ENCODE measurements around the gene SCAMP2. TPM values are rescaled to one million over a fixed set of nuclear protein-coding genes. Genes with fewer than 3 reads are reported as not detected.
"Not testable (repeated sequence)": the region's sequence is repeated elsewhere in the genome, so short reads cannot be mapped to it uniquely, and the experiment has no call there.

SCAMP2 gene, protein sequence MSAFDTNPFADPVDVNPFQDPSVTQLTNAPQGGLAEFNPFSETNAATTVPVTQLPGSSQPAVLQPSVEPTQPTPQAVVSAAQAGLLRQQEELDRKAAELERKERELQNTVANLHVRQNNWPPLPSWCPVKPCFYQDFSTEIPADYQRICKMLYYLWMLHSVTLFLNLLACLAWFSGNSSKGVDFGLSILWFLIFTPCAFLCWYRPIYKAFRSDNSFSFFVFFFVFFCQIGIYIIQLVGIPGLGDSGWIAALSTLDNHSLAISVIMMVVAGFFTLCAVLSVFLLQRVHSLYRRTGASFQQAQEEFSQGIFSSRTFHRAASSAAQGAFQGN
- total RNA-seq: 38.8 TPM
- long read RNA-seq, transcript SCAMP2-201 (9 exons, 2,453 nt): major isoform, 93 of 109 reads
- long read RNA-seq, partial matches to known transcripts: 3 of 109 reads
- long read RNA-seq, other reads (novel, unspliced or antisense): 11 of 109 reads

- intact Hi-C loops (cut with DNase I): no loop called here
- ATAC-seq (ENCODE audit: poor library complexity) (peak; percentile 95), DNase-seq (peak; percentile 97)
Observed at GRCh38 chr15:74873036-74873755, at the start of gene SCAMP2. TSS of gene SCAMP2 (minus strand) at chr15:74873365. CDS start at chr15:74873255, 110 bp downstream.

- intact Hi-C loops (cut with DNase I): no loop called here
- no peak for ATAC-seq (ENCODE audit: poor library complexity)
- no peak for DNase-seq
Observed at GRCh38 chr15:74920456-74920855, 47.3 kb upstream of the SCAMP2 start.

GRCh38 chr15:74917676-74918075, 44.5 kb upstream of the SCAMP2 start:
- ATAC-seq (ENCODE audit: poor library complexity): no peak
- intact Hi-C loops (cut with DNase I): no loop called here
- DNase-seq: no peak

DNA sequence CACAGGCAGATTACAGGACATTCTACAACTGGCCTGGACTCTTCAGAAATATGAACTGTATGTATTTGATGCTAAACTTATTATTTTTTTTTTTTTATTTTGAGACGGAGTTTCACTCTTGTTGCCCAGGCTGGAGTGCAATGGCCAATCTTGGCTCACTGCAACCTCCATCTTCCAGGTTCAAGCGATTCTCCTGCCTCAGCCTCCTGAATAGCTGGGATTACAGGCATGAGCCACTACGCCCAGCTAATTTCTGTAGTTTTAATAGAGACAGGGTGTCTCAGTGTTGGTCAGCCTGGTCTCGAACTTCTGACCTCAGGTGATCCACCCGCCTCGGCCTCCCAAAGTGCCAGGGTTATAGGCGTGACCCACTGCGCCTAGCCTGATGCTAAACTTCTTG, 40.6 kb upstream of the SCAMP2 start:
- ATAC-seq (ENCODE audit: poor library complexity); DNase-seq; intact Hi-C loops (cut with DNase I): not testable (repeated sequence)

DNA sequence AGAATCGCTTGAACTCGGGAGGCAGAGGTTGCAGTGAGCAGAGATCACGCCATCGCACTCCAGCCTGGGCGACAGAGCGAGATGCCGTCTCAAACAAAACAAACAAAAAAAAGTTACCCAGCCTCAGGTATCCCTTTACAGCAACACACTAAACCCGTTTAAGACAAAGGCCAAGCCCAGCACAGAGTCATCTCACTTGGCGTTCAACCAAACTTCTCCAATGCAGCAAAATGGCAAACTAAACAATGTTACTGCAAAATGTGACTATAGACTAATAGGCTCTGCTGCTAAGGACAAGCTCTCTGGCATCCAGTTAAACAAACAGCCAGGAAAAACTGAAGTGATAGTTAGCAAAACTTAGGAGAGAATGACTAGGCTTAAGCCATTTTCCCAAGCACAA, 39.9 kb upstream of the SCAMP2 start:
- no peak for ATAC-seq (ENCODE audit: poor library complexity)
- no peak for DNase-seq
- intact Hi-C loops (cut with DNase I): no loop called here

DNA sequence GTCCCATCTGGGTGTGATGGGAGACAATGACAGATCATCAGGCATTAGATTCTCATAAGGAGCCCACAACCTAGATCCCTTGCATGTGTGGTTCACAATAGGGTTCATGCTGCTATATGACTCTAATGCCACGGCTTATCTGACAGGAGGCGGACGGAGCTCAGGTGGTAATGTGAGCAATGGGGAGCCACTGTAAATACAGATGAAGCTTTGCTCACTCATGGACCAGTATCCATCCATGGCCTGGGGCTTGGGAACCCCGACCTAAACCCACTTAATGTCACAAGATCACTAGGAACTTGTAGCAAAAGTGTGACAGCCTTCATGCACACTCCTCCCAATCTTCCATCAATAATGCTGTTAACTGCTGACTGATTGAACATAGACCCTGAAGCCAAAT, 35.5 kb upstream of the SCAMP2 start:
- no peak for ATAC-seq (ENCODE audit: poor library complexity)
- intact Hi-C loops (cut with DNase I): no loop called here

DNA sequence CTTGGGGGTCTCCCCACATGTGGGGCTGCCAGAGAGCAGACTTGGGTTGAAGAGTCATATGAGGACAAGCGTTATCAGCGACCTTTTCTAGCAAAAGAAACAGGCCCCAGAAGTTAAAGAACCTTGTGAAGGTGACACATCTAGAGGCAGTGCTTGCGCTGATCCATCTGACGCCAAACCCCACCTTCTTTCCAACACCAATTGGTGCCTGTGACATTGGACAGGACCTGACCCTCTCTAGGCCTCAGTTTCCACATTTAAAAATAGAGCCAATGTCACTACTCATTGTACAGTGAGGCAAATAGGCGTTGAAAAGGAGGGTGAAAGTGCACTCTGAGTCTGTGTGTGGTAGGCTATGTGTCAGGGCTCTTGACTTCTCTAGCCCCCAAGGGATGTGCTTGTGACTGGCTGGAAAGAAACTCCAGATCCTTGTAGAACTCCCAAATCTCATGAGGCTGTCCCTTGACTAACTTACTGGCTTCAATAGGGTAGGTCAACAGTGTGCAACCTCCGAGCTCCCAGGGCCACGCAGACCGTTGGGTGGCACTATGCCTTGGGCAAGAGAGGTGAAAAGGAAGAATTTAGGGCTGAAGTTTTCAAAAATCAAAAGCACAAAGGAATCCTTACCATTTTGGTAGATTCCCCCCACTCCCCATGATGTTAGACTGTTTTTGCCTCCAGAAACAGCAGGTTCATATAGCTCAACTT, 34.2 kb upstream of the SCAMP2 start:
- DNase-seq (no peak), ATAC-seq (ENCODE audit: poor library complexity) (peak; percentile 76)
- intact Hi-C loops (cut with DNase I): no loop called here

More for the DNA sequence above, 35.5 kb upstream of the SCAMP2 start:
- no peak for DNase-seq

DNA sequence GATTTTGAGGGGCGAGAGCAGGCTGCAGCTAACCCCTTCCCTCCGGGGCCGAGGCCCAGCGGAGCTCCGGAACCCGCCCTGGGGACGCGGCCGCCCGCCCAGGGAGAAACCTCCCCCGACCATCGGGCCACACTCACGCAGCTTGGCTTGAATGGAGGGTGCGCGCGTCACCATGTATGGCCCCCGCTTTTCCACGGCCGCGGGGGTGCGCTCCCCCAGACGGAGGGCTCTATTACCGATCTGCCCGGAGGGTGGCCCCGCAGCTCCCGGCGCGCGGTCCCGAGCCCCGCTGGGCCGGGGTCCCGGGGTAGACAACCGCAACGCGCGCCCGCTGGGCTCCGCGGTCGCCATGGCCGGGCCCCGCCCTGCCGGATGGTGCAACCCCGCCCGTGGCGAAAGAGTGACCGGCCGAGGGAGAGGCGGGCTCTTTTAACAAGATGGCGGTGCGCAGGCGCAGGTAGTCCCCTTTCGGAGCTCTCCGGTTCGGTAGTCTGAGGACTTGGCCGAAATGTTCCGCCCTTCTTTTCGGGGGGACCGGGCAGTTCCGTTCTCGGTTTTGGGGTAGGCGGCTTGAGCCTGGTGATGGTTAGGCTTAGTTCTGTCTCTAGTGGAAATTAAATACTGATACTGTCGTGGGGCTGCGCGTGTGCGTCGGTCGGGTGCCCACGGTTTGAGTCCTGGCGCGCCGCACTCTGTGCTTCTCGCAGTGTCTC, 33.4 kb upstream of the SCAMP2 start, which contains the start of gene FAM219B:
Gene FAM219B, minus strand, starts transcription at position 402 of the 713 bp plus-strand sequence. Its CDS starts 51 bp downstream, at position 351.
- peak; percentile 97 for DNase-seq
- intact Hi-C loops (cut with DNase I): no loop called here

GRCh38 chr15:74906067-74906449, 32.9 kb upstream of the SCAMP2 start:
- intact Hi-C loops (cut with DNase I): no loop called here
- DNase-seq (no peak), ATAC-seq (ENCODE audit: poor library complexity) (peak; percentile 30)

More for the DNA sequence above, 33.4 kb upstream of the SCAMP2 start, which contains the start of gene FAM219B:
- peak; percentile 96 for ATAC-seq (ENCODE audit: poor library complexity)

DNA sequence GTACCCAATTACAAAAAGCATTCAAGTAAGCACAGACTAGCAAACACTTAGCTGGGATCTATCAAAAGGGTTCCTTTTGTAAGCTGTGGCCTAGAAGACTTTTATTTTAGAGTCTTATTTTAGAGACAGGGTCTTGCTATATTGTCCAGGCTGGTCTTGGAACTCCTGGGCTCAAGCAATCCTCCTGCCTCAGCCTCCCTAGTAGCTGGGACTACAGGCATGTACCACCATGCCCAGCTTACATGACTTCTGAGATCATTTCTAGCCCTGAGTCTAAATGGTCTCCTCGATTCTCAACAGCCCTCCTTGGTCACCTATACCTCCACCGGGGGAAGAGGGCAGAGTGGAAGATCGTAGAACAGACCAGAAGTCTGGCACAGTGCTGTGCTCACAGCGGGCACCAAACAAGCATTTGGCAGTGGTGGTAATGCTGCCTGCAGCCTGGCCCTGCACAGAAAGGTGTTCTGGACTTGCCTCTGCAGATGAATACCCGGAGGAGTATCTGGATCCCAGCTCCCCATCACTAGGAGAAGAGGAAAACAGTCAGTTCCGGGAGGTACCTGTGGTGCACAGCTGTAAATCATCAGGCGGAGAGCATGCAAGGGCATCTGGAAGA, 31.1 kb upstream of the SCAMP2 start:
- no peak for DNase-seq
- intact Hi-C loops (cut with DNase I): loop anchor here (5.0 kb wide), 1 partner anchor 62 kb away; the partner anchor contains the start of gene ULK3
- ATAC-seq (ENCODE audit: poor library complexity): no peak

DNA sequence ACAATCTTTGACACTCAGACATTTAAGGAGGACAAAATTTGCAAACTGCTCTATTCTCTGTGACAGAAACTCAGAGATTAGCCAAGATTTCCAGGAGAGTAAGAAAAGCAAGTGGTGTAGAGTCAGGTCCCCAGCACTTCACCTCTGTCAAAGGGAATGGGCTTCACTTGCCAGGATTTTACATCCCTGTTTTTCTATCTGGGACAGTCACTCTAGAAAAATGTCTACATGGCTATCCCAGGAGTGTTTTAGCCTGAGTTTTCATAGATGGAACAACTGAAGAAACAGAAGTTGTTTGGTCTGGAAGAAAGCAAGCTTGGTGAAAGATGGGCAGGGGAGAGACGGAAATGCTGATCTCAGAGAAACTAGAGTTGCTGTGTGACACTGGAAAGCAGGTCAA, 30.5 kb upstream of the SCAMP2 start:
- ATAC-seq (ENCODE audit: poor library complexity): no peak
- intact Hi-C loops (cut with DNase I): loop anchor here (5.0 kb wide), 1 partner anchor 61 kb away; the partner anchor contains the start of gene ULK3
- DNase-seq: no peak

GRCh38 chr15:74902295-74903075, 29.3 kb upstream of the SCAMP2 start:
- ATAC-seq (ENCODE audit: poor library complexity): no peak
- DNase-seq: no peak
- intact Hi-C loops (cut with DNase I): loop anchor here (5.0 kb wide), 1 partner anchor 60 kb away; the partner anchor contains the start of gene ULK3

GRCh38 chr15:74901612-74902063, 28.5 kb upstream of the SCAMP2 start:
- intact Hi-C loops (cut with DNase I): loop anchor here (5.0 kb wide), 1 partner anchor 59 kb away; the partner anchor contains the start of gene ULK3
- DNase-seq: peak; percentile 51
- peak; percentile 23 for ATAC-seq (ENCODE audit: poor library complexity)

GRCh38 chr15:74897300-74897701, 24.1 kb upstream of the SCAMP2 start:
- no peak for DNase-seq
- ATAC-seq (ENCODE audit: poor library complexity): peak; percentile 46
- intact Hi-C loops (cut with DNase I): loop anchor here (10.0 kb wide), 1 partner anchor 122 kb away; no protein-coding TSS in a partner anchor

DNA sequence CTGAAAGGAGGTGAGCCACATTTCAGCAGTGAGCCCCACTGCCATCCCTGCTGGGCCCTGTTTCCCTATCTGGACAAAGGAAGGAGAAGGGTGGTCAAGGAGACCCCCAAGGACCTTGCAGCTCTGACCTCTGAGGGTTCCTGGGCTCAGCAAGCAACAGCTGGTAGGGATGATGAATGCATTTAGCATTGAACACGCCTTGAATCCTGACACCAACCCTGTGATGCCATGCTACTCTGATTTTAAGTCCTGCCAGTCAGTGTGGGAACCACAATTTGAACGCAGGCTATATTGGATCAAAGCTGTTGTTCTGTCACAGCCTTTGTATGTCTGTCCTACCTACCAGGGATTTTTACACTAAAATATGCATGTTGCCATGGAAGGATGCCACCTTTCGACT, 23.2 kb upstream of the SCAMP2 start:
- ATAC-seq (ENCODE audit: poor library complexity) (no peak), DNase-seq (no peak)
- intact Hi-C loops (cut with DNase I): loop anchor here (10.0 kb wide), 1 partner anchor 122 kb away; no protein-coding TSS in a partner anchor

GRCh38 chr15:74895830-74896229, 22.7 kb upstream of the SCAMP2 start:
- ATAC-seq (ENCODE audit: poor library complexity) (no peak), DNase-seq (no peak)
- intact Hi-C loops (cut with DNase I): loop anchor here (10.0 kb wide), 1 partner anchor 121 kb away; no protein-coding TSS in a partner anchor

GRCh38 chr15:74894383-74894782, 21.2 kb upstream of the SCAMP2 start:
- ATAC-seq (ENCODE audit: poor library complexity); DNase-seq: not testable (repeated sequence)
- intact Hi-C loops (cut with DNase I): loop anchor here (10.0 kb wide), 1 partner anchor 120 kb away; no protein-coding TSS in a partner anchor
